Tibial nerve (tissue), 4 donors: ENCODE results near the gene MRPL52.

ENCODE experiments used
- EP300 ChIP-seq, 2 donors: sonication (generic); formaldehyde crosslinking; IDR thresholded peaks; one replicate each; pipeline ENCODE4 v1.6.1; 2017; ENCODE audit warnings: antibody characterized with exemption in 2 of 2, mild to moderate bottlenecking in 1 of 2
- POLR2A ChIP-seq, 2 donors: fragments of 450-650 bp; IDR thresholded peaks; one replicate each; pipeline ENCODE4 v1.6.1; 2017; ENCODE audit warnings: antibody characterized with exemption in 2 of 2, mild to moderate bottlenecking in 2 of 2, moderate library complexity in 2 of 2
- TF ChIP-seq, protein P1 (sequence below), 5 experiments: fragments of 200-600 bp in 3 of 5; fragments of 450-650 bp in 2 of 5; sonication (generic) in 3 of 5; IDR thresholded peaks; one replicate each; pipeline ENCODE4 v1.5.1; 2016 to 2019; ENCODE audit warnings: antibody characterized with exemption in 5 of 5, mild to moderate bottlenecking in 3 of 5, moderate library complexity in 2 of 5

DNA sequence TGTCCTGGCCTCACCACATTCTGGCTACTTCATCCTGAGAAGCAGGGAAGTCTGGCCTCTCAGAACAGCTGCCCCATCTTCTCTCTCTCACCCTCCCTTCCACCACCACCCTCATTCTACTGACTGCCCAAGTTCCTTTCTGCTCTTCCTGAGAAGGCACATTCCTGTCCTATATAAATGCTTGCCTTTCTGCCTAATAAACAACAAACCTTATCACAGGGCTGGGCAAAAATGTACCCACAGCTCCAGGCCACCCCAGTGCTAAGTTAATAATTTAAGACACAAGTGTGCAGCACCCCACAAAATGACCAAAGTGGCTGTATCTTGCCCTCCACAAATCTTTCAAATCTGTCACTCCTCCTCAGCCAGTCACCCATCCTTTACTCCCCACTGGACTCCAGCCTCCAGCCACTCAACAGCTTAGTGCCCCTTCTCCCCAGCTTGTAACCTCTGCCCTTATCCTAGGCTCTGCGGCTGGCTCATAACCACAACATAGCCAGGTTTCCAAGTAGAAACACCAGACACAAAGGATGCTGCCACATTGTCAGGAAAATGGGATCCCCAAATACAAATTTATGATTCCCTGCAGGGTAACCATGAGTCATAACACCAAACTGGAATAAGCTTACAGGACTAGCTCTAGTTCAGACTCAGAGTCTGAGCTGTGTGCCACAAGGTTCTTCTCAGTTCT lies 48.2 kb upstream of the MRPL52 start:
- TF ChIP-seq, protein P1, sequence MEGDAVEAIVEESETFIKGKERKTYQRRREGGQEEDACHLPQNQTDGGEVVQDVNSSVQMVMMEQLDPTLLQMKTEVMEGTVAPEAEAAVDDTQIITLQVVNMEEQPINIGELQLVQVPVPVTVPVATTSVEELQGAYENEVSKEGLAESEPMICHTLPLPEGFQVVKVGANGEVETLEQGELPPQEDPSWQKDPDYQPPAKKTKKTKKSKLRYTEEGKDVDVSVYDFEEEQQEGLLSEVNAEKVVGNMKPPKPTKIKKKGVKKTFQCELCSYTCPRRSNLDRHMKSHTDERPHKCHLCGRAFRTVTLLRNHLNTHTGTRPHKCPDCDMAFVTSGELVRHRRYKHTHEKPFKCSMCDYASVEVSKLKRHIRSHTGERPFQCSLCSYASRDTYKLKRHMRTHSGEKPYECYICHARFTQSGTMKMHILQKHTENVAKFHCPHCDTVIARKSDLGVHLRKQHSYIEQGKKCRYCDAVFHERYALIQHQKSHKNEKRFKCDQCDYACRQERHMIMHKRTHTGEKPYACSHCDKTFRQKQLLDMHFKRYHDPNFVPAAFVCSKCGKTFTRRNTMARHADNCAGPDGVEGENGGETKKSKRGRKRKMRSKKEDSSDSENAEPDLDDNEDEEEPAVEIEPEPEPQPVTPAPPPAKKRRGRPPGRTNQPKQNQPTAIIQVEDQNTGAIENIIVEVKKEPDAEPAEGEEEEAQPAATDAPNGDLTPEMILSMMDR (IDR thresholded peaks at IDR 0.05), result no peak
- TF ChIP-seq POLR2A (IDR thresholded peaks at IDR 0.05) (no peak), EP300 (IDR thresholded peaks at IDR 0.05) (no peak)
